GM03348 (cell line): ENCODE data around the gene ABCC5.
"Not testable (repeated sequence)": the region's sequence is repeated elsewhere in the genome, so short reads cannot be mapped to it uniquely, and the experiment has no call there.

Source experiments
- DNase-seq: peaks from one replicate; pipeline ENCODE4 v3.0.0; 2012; ENCODE audit warnings: low spot score

Gene ABCC5

GRCh38 chr3:184017672-184018423 is at the start of gene ABCC5:
ABCC5 (minus strand) TSS chr3:184017884; CDS start chr3:184014392, 3,492 bp downstream.
- peak; percentile 96 for DNase-seq

GRCh38 chr3:184066211-184066610 is 48.5 kb upstream of the ABCC5 start:
- DNase-seq = no peak

- DNase-seq = no peak
Observed at GRCh38 chr3:184062637-184063036, 45.0 kb upstream of the ABCC5 start.

- no peak for DNase-seq
Observed at GRCh38 chr3:184059424-184059823, 41.7 kb upstream of the ABCC5 start.

- peak; percentile 44 for DNase-seq
Observed at GRCh38 chr3:184058029-184058428, 40.3 kb upstream of the ABCC5 start.

DNA sequence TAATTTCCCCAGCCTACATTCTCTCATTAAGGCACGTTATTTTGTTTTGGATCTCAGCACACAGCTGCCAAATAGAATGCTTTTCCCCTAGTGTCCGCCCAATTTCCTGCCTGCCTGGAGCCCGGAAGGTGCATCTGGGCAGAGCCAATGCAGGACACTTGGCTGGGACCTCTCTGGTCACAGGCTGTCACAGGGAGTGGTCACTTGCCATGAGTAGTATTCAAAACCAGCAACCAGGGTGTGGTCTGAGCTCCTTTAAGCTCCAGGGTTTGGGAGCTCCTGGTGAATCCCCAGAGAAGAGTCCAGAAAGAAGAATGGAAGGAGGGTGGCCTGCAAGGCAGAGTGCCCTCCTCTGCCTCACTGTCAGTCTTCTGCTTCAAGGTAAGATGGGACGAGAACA is 35.1 kb upstream of the ABCC5 start, which contains the start of gene HTR3C:
Gene HTR3C, plus strand, starts transcription at position 281 of the 400 bp plus-strand sequence. Its CDS starts 34 bp downstream, at position 315.
- DNase-seq = no peak

DNA sequence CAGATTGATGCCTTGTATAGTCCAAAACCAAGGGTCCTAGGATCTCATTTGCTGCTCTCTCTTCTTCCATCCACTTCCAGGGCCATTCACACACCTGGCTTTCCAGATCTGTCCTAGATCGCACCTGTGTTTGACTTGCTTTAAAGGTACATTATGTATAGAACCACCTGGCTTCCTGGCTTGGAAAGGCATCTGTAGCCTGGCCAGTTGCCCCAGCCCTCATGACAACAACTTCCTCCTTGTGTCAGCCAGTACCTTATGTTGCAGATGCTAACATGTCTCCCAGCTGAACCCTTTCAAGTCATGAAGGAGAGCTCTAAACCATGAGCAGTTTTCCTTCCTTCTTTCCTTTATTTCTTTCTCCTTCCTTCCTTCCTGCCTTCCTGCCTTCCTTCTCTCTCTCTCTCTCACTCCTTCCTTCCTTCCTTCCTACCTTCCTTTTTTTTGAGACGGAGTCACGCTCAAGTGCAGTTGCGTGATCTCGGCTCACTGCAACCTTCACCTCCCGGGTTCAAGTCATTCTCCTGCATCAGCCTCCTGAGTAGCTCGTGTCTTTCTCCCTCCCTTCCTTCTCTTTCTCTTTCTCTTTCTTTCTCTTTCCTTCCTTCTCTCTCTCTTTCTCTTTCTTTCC is 32.6 kb upstream of the ABCC5 start:
- DNase-seq = no peak

DNA sequence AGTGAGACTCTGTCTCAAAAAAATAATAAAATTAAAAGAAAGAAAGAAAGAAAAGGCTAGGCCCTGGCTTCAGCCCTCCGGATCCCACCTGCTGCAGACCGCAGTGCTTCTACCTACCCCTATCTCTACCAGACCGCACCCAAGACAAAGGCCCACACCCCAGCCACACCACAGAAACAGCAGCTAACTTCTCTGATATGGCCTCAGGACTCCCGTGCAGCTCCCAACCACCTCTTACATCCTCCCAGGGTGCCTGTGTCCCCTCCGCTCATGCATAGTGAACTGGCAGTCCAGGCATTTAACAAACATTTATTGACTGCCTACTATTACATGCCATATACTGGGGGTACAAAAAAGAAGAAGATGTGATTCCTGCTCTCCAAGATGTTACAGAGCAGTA is 28.3 kb upstream of the ABCC5 start:
- no peak for DNase-seq

- DNase-seq = no peak
Observed at GRCh38 chr3:184042617-184043016, 24.9 kb upstream of the ABCC5 start.

GRCh38 chr3:184040010-184040409 is 22.3 kb upstream of the ABCC5 start:
- peak; percentile 40 for DNase-seq

DNA sequence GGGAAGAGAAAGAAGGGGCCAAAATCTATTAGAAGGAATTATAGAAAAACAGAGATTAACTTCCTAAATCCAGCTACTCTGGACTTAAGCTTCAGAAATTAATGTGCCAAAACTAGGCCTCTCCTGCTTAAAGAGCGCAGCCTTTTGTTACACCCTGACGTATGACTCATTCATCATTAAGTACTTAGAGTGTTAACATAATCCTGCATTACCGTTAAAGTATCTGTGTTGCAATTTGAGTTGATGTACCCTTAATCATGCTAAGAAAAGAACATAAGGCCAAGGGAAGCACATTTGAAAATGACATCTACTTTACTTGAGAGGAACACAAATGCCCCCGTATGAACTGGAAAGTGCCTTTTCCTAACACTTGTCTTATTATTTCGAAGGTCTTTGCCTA is 21.7 kb upstream of the ABCC5 start:
- DNase-seq = no peak

DNA sequence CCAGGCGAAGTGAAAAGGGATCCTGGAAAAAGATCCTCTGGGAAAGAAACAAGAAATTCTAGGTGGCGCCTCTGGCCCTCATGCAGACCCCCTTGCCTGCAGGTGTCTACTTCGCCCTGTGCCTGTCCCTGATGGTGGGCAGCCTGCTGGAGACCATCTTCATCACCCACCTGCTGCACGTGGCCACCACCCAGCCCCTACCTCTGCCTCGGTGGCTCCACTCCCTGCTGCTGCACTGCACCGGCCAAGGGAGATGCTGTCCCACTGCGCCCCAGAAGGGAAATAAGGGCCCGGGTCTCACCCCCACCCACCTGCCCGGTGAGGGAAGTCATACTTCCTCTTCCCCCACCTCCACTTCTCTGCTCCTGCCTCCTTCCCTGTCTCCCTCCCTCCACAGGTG is 20.6 kb upstream of the ABCC5 start:
- not testable (repeated sequence) for DNase-seq

DNA sequence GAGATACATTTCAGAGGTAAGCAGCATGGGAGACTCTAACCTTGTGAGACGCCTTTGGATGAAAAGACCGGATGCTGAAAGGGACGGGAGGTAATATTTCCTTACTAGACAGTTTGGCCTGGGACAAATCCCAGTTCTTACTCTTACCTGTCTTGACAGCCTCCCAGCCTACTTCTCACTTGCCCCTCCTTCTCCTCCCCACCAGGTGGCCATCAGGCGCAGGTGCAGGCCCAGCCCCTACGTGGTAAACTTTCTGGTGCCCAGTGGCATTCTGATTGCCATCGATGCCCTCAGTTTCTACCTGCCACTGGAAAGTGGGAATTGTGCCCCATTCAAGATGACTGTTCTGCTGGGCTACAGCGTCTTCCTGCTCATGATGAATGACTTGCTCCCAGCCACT is 20.1 kb upstream of the ABCC5 start:
- no peak for DNase-seq

DNA sequence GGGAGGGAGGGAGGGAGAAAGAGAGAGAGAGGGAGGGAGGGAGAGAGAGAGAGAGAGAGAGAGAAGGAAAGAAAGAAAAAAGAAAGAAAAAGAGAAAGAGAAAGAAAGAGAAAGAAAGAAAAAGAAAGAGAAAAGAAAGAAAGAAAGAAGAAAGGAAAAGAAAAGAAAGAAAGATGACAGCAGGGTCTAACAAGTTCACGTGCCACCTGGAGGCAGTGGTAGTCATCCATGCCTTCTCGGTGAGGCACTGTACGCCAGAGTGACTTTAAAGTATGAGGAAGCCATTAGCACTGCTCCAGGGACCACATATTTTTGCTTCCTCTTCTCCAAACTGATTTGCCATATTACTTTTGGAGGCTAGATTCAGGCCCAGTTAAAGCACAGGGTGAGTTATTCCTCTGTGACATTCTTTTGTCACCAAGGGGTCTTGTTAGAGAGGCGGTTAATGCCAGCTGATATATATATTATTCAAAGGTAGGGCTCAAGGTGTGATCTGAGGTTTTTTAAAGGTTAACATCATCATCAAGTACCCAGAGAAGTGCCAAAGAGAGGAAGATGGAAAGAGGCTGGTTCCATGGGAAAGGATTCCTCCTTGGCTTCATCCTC is 13.6 kb upstream of the ABCC5 start, which contains the start of gene HTR3D:
Gene HTR3D, plus strand, starts transcription at position 556 of the 606 bp plus-strand sequence. Its CDS starts 0 bp downstream, at position 556.
- no peak for DNase-seq

GRCh38 chr3:184030536-184030935 is 12.9 kb upstream of the ABCC5 start:
- DNase-seq = no peak

- DNase-seq = no peak
Observed at GRCh38 chr3:184029443-184029842, 11.8 kb upstream of the ABCC5 start.

GRCh38 chr3:184028275-184028890 is 10.7 kb upstream of the ABCC5 start:
- DNase-seq = not testable (repeated sequence)

GRCh38 chr3:184025256-184025655 is 7.6 kb upstream of the ABCC5 start:
- not testable (repeated sequence) for DNase-seq

- no peak for DNase-seq
Observed at GRCh38 chr3:184022323-184022722, 4.6 kb upstream of the ABCC5 start.

- no peak for DNase-seq
Observed at GRCh38 chr3:184018424-184018973, 815 bp upstream of the ABCC5 start.

DNA sequence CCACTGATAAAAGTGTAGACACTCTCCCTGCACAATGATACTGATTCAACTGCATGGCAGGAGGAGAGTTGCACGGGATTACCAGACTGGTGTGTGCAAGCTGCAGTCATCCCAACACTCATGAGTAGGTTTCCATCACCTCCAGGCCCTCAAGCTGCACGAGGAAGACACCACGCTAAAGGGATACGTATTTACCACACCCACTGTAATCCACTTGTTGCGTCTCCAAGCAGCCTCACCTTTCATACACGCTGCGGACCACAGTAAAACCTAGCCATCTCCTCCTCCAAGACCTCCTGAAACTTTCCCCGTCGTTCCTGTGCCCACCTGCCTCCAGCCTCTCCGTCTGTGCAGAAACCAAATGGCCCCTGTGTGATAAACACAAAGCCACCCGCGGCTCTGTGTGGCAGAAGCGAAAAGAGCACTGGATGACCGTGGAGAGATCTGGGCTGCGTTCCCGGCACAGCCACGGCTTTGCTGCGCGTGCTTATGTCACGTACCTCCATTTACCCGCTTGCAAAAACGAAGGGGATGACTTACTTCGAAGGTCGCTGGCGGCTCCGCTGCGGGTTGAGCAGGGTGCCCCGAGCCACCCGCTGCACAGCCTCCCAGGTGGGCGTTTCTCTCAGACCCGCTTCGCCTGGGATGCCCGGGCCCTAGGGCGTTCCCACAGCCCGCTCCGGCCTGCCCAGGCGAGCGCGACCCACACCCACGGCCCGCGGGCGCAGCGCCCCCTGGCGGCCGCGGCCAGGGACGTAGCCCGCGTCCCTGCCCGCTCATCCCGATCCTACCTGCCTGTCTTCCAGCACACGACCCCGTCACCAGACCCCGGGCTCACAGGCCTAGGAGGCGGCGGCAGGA is 643 bp downstream of the ABCC5 start:
- DNase-seq = peak; percentile 92
